Measurements from ENCODE around the gene NUP93. TPM values are rescaled to one million over a fixed set of nuclear protein-coding genes. Genes with fewer than 3 reads are reported as not detected.

Gene NUP93
- polyA plus RNA-seq, 1 of the 3 experiments (the other 2 are of a cell fraction): 43.1 TPM

GRCh38 chr16:56763291-56763916 lies 33.5 kb downstream of the NUP93 start:
- WGBS (ENCODE audit: low lambda C conversion rate): 100% methylated on average over 1 of the region's 1 CpG
- CTCF ChIA-PET: no interaction called here

More at GRCh38 chr16:56763291-56763916, 33.5 kb downstream of the NUP93 start:
- H3K79me2 ChIP-seq (ENCODE audit: insufficient read depth): no peaks in the 10 kb centered on the region
- no peak overlapping the region for H3K4me2 ChIP-seq
- no peak overlapping the region for H3K27ac ChIP-seq (ENCODE audit: low read depth in 2 of 2, low read length in 1 of 2)
- no peaks in the 10 kb centered on the region for H3K9me2 ChIP-seq
- H2AFZ ChIP-seq (ENCODE audit: low read depth): no peak overlapping the region
- H3K27me3 ChIP-seq (ENCODE audit: insufficient read depth): no peaks in the 10 kb centered on the region
- no peaks in the 10 kb centered on the region for H3K9me3 ChIP-seq
- POLR2A ChIA-PET: no interaction called here
- no peak overlapping the region for H3K4me3 ChIP-seq (ENCODE audit: low read depth in 2 of 2, low read length in 1 of 2)
- no peaks in the 10 kb centered on the region for H3F3A ChIP-seq (replicated peaks; ENCODE audit: insufficient read depth)
- peaks cover 0 to 15% of the 10 kb centered on the region in 2 experiments; a peak in 2 of 4 replicates for H3K4me1 ChIP-seq (ENCODE audit: control insufficient read depth in 1 of 2, insufficient read depth in 2 of 2, low read depth in 1 of 2, low read length in 1 of 2)
- no peaks in the 10 kb centered on the region for H4K20me1 ChIP-seq (ENCODE audit: insufficient read depth)
- H3K9ac ChIP-seq: no peak overlapping the region
- H3K36me3 ChIP-seq (replicated peaks in 1 of 2; ENCODE audit: control insufficient read depth in 1 of 2, insufficient read depth in 2 of 2, low read length in 1 of 2): peaks cover 12 to 43% of the 10 kb centered on the region in 2 experiments
- TF ChIP-seq ZBTB33 (IDR thresholded peaks at IDR 0.05; ENCODE audit: borderline replicate concordance, low read depth) (no peak), RCOR1 (IDR thresholded peaks at IDR 0.05; ENCODE audit: low read length) (no peak), FOXJ3 (CRISPR knock-in tag; IDR thresholded peaks at IDR 0.05) (no peak), POLR2AphosphoS5 (IDR thresholded peaks at IDR 0.05; ENCODE audit: low read depth, low read length) (no peak), FOXM1 (IDR thresholded peaks at IDR 0.05; ENCODE audit: low read depth) (no peak), RXRA (IDR thresholded peaks at IDR 0.05; ENCODE audit: borderline replicate concordance, low read depth) (no peak), TAF1 (IDR thresholded peaks at IDR 0.05; ENCODE audit: borderline replicate concordance, low read depth, low read length) (no peak), YY1 (IDR thresholded peaks at IDR 0.05; ENCODE audit: low read depth) (no peak), CHD2 (IDR thresholded peaks at IDR 0.05; ENCODE audit: low read length, partially characterized antibody) (no peak), RFX5 (IDR thresholded peaks at IDR 0.05; ENCODE audit: low read length) (no peak), MEF2A (IDR thresholded peaks at IDR 0.05; ENCODE audit: borderline replicate concordance, low read depth) (no peak), GATA2 (CRISPR knock-in tag; IDR thresholded peaks at IDR 0.05) (no peak), FOSL2 (IDR thresholded peaks at IDR 0.05; ENCODE audit: borderline replicate concordance, low read depth) (no peak), IRF3 (IDR thresholded peaks at IDR 0.05; ENCODE audit: low read depth, low read length) (no peak), CTCF (IDR thresholded peaks at IDR 0.05) (no peak)
- DNase-seq: no peak
